GM21723 (cell line): ENCODE results near the gene ADM5.

Source experiments
- ATAC-seq: cut with Tn5 transposase; IDR thresholded peaks from one replicate; pipeline ENCODE4 v1.9.1; 2021; ENCODE audit warnings: mild to moderate bottlenecking, moderate library complexity; ENCODE audit not compliant: unreplicated experiment

ADM5 gene

DNA sequence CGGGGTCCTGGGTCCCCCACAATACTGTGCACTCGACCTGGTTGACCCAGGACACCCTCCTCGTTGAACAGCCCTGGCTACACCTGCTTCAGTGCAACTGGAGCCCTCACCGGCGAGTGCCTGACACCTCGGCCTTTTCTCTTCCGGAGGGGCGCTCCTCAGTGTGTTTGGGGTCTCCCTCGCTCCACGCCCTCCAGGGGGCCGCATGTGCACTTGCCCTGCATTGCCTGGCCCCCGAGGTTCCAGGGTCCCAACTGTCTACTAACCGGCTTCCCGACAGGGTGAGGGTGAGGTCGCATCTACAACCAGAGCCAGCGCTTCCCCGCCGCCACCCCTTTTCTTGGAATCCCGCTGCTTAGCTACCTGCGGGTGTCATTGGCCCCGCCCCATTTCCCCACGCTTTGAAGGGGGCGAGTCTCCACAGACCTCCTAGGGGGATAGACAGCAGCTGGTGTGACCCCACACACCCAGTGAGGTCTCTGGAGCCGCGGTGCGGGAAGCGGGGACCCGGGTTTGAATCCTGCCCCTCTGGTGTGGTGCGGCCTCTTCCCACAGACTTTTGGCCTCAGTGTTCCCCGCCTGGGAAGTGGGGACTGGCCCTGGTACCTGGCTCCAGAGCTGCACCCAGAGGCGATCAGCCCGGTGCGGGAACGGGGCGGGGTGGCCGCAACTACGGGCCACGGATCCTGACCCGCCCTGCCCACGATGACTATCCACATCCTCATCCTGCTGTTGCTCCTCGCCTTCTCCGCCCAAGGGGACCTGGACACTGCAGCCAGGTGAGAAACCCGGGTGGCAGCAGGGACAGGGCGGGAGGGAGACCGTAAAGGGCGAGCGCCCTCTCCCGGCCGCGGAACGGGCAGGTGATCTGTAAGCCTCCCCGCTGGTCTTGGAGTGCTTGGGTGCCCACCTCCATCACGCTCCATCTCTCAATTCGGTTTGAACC lies at the start of gene ADM5:
TSS of gene ADM5 (plus strand) at position 462 of the 946 bp plus-strand sequence. CDS start at position 706, 244 bp downstream.
- no peak for ATAC-seq

DNA sequence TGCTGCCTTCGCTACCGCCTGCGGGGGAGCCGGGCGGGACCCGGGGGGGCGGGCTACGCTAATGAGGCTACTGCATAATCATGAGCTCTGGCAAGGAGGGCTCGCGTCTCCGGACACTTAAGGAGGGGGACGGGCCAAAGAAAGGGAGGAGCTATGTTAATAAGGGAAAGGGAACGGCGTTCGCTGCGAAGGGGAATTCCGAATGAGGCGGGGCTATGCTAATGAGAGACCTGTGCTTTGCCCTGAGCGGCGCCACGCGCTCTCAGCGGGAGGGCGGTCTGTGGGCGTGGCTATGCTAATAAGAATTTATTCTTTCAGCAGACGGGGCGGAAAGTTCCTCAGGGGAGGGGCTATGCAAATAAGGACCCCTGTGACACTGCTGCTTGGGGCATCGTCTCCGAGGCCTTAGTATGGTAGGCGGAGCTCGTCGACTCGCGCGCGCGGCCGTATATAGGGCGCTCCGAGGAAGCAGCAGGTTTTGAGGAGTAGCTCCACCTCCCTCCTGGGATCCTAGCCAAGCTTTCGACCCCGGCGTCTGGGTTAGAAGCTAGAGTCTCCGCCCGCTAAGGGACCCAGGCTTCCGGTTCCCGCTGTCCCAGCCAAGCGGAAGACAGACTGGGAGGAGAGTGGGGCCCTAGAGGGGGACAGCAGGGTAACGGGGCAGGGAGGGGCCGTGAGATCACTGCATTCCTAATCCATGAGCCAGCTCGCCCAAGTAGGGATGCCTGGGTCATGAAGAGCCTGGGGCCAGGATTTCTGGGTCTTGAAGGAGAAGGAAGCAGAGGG lies 49.1 kb upstream of the ADM5 start, which contains the start of gene RRAS:
TSS of gene RRAS (minus strand) at position 31 of the 786 bp plus-strand sequence. CDS start 45 bp downstream, outside the sequence.
- ATAC-seq, result peak; percentile 61

- peak; percentile 58 for ATAC-seq
Observed at GRCh38 chr19:49641688-49642491, 47.5 kb upstream of the ADM5 start, which contains the start of gene SCAF1. Gene SCAF1 (plus strand): TSS chr19:49642209. CDS start chr19:49645027, 2,818 bp downstream.

GRCh38 chr19:49642492-49643035 lies 46.8 kb upstream of the ADM5 start:
- no peak for ATAC-seq

DNA sequence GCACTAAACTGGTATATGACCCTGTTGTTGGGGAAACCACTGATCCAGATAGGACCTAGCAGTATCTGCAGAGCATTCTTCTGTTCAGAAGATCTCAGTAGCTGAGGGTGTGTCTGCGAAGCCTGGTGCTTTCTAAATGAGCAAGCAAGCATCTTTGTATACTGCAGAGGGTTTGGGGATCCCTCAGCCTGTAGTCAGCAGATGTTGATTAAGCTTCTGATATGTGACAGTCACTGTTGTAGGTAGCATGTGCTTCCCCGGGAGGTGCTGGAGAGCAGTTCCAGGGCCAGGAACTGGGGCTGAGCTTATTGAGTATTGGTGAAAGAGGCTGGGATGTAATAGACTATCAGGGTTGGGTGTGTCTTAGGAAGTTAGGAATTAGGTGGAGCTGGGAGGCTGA lies 45.9 kb upstream of the ADM5 start:
- no peak for ATAC-seq

GRCh38 chr19:49645592-49645991 lies 43.8 kb upstream of the ADM5 start:
- ATAC-seq, result no peak

GRCh38 chr19:49645995-49646394 lies 43.4 kb upstream of the ADM5 start:
- no peak for ATAC-seq

GRCh38 chr19:49646586-49646985 lies 42.8 kb upstream of the ADM5 start:
- ATAC-seq, result no peak

GRCh38 chr19:49651029-49651819 lies 38.2 kb upstream of the ADM5 start:
- no peak for ATAC-seq

GRCh38 chr19:49651820-49652550 lies 37.4 kb upstream of the ADM5 start:
- ATAC-seq, result no peak

GRCh38 chr19:49652551-49653465 lies 36.6 kb upstream of the ADM5 start:
- no peak for ATAC-seq

DNA sequence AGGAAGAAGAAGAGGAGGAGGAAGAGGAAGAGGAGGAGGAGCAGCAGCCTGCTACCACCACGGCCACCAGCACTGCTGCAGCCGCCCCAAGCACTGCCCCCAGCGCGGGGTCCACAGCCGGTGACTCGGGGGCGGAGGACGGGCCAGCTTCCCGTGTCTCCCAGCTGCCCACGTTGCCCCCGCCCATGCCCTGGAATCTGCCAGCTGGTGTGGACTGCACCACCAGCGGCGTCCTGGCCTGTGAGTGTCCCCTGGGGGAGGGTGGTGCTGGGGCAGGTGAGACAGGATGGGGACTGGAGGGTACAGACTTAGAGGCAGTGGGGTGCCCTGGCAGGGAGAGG lies 36.0 kb upstream of the ADM5 start:
- no peak for ATAC-seq

DNA sequence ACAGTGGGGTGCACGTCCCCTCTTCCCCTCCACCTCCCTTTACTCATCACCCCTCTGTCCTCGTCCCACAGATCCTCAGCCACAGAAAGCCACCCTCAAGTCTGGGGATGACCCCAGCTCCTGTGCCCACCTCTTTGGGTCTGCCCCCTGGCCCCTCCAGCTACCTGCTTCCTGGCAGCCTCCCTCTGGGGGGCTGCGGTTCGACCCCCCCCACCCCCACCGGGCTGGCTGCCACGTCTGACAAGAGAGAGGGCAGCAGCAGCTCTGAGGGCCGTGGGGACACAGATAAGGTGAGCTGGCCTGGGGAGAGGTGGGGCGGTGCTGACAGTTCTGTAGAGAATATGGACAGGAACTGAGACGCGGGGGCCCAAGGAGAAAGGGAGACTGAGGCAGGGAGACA lies 34.8 kb upstream of the ADM5 start:
- ATAC-seq, result no peak

DNA sequence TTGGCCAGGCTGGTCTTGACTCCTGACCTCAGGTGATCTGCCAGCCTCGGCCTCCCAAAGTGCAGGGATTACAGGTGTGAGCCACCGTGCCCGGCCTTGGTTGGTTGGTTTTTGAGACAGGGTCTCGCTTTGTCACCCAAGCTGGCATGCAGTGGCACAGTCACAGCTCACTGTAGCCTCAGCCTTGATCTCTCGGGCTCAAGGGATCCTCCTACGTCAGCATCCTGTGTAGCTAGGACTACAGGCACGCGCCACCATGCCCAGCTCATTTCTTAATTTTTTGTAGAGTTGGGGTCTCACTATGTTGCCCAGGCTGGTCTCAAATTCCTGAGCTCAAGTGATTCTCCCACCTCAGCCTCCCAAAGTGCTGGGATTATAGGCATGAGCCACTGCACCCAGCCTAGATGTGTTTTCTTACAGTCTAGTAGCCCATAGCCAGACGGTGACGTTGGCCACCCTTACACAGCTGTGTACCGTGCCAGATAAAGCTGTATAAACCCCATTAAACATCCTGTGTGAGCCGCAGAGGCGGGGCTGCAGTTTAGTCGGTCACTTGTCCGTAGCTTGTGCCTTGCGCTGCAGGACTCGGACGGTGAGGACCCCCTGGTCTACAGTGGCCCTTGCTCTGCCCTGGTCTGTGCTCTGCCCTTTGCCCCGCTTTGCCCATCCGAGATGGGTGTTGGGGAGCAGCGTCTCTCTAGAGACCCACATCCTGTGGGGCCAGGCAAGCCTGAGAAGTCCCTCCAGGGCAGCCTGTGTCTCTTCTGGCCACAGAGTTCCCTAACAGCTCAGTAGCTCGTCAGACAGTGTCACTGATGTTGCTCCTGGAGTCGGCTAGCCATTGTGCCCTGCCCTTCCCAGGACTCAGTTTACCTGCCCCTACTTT lies 33.6 kb upstream of the ADM5 start:
- no peak for ATAC-seq

DNA sequence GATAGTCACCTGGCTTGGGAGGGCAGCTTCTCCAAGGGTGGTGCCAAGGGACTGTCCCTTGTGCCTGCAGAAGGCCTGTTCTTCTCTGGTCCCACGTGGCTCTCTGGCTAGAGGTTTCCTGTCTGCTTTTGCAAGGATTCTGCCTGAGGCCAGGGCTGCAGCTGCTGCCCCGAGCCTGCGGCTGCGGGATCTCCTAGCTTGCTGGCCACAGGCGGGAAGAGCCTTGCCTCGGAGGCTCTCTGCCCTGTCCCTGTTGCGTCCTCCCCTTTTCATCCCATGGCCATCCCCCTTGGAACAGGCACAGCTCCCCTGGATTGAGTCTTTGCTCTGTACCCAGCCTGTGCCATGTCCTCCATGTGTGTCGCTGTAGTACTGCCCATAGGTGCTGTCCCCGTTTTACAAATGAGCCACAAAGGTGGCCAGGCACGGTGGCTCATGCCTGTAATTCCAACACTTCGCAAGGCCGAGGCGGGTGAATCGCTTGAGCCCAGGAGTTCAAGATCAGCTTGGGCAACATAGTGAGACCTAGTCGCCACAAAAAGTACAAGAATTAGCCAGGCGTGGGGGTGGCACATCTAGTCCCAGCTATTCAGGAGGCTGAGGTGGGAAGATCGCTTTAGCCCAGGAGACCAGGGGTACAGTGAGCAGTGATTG lies 32.8 kb upstream of the ADM5 start:
- ATAC-seq, result no peak

- no peak for ATAC-seq
Observed at GRCh38 chr19:49657493-49658138, 31.8 kb upstream of the ADM5 start.
